BLaER1 treated with 17β-estradiol and CSF1 and Interleukin-3, amounts not matched to agents 10 nM and 100 nM (cell line): ENCODE results near the gene HEATR3.
A peak's percentile ranks its signal among the peaks of the same experiment; 100 is the strongest.

Experiments
- H3K27ac ChIP-seq, 11 experiments: shearing (Covaris generic); formaldehyde crosslinking; 2 replicates each; pipeline ENCODE4 v1.8.1; 2022
- H3K27me3 ChIP-seq, 11 experiments: shearing (Covaris generic); formaldehyde crosslinking; 2 replicates each; pipeline ENCODE4 v1.8.1; 2022
- H3K36me3 ChIP-seq, 11 experiments: shearing (Covaris generic); formaldehyde crosslinking; 2 replicates each; pipeline ENCODE4 v1.8.1; 2022
- H3K4me1 ChIP-seq, 10 experiments: shearing (Covaris generic); formaldehyde crosslinking; 2 replicates each; pipeline ENCODE4 v1.8.1; 2022
- H3K4me2 ChIP-seq, 11 experiments: shearing (Covaris generic); formaldehyde crosslinking; 2 replicates each; pipeline ENCODE4 v1.8.1; 2022
- H3K4me3 ChIP-seq, 10 experiments: shearing (Covaris generic); formaldehyde crosslinking; 2 replicates each; pipeline ENCODE4 v1.8.1; 2022
- H3K9ac ChIP-seq, 11 experiments: shearing (Covaris generic); formaldehyde crosslinking; 2 replicates each; pipeline ENCODE4 v1.8.1; 2022
- H3K9me3 ChIP-seq, 11 experiments: shearing (Covaris generic); formaldehyde crosslinking; replicated peaks in 1 of 11; 2 replicates each; pipeline ENCODE4 v1.8.1; 2022
- H4K20me1 ChIP-seq, 11 experiments: shearing (Covaris generic); formaldehyde crosslinking; 2 replicates each; pipeline ENCODE4 v1.8.1; 2022
- Cebpa-rat ChIP-seq, 11 experiments: shearing (Covaris generic); IDR thresholded peaks; 2 replicates each; pipeline ENCODE4 v1.8.1; 2022

Gene HEATR3

DNA sequence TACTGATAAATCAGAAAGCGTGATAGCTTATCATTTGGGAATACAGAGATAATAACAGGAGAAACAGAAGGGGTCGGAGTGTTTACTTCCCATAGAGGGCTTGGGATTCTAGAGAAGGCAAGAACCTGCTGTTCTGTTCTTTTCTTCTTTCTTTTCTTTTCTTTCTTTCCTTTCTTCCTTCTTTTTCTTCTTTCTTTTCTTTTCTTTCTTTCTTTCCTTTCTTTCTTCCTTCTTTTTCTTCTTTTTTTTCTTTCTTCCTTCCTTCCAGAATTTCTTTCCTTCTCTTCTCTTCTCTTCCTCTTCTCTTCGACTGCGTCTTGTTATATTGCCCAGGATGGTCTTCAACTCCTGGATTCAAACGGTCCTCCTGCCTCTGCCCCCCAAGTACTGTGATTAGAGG is 22.4 kb upstream of the HEATR3 start:
- H3K4me3 ChIP-seq, result no peak overlapping the region
- no peak overlapping the region for H3K9ac ChIP-seq
- no peaks in the 10 kb centered on the region for H3K9me3 ChIP-seq
- no peak for TF ChIP-seq Cebpa-rat (IDR thresholded peaks at IDR 0.05)
- 0 out of 22 replicates have a peak overlapping the region, but pooled peaks of 1 of the 11 experiments have one; percentile 11 for H3K4me2 ChIP-seq
- peaks cover 12 to 31% (median 19%) of the 10 kb centered on the region in 10 experiments for H3K4me1 ChIP-seq
- H3K36me3 ChIP-seq, result peaks cover 0 to 1% (median 0%) of the 10 kb centered on the region in 11 experiments; a peak in 2 of 22 replicates
- H4K20me1 ChIP-seq, result no peaks in the 10 kb centered on the region
- H3K27ac ChIP-seq, result no peak overlapping the region
- H3K27me3 ChIP-seq, result no peaks in the 10 kb centered on the region

- H3K36me3 ChIP-seq, result no peaks in the 10 kb centered on the region
- H3K9me3 ChIP-seq, result no peaks in the 10 kb centered on the region
- no peak for TF ChIP-seq Cebpa-rat (IDR thresholded peaks at IDR 0.05)
- H3K9ac ChIP-seq, result no peak overlapping the region
- H3K27ac ChIP-seq, result no peak overlapping the region
- H3K4me2 ChIP-seq, result no peak overlapping the region
- H3K27me3 ChIP-seq, result no peaks in the 10 kb centered on the region
- peaks cover 0 to 13% (median 0%) of the 10 kb centered on the region in 10 experiments; a peak in 8 of 20 replicates for H3K4me1 ChIP-seq
- no peak overlapping the region for H3K4me3 ChIP-seq
- no peaks in the 10 kb centered on the region for H4K20me1 ChIP-seq
Measured at GRCh38 chr16:50045412-50045811, 20.4 kb upstream of the HEATR3 start.

GRCh38 chr16:50046853-50047252 is 18.9 kb upstream of the HEATR3 start:
- Histone ChIP-seq H3K9ac (no peak overlapping the region), H3K9me3 (no peaks in the 10 kb centered on the region), H3K4me3 (no peak overlapping the region), H3K27ac (no peak overlapping the region), H3K27me3 (no peaks in the 10 kb centered on the region), H3K4me1 (0 out of 20 replicates have a peak, but pooled peaks cover 0 to 3% (median 0%) of the 10 kb centered on the region in 10 experiments), H3K36me3 (no peaks in the 10 kb centered on the region), H3K4me2 (0 out of 22 replicates have a peak overlapping the region, but pooled peaks of 1 of the 11 experiments have one; percentile 5), H4K20me1 (no peaks in the 10 kb centered on the region)
- no peak for TF ChIP-seq Cebpa-rat (IDR thresholded peaks at IDR 0.05)

GRCh38 chr16:50047864-50048263 is 17.9 kb upstream of the HEATR3 start:
- H4K20me1 ChIP-seq, result no peaks in the 10 kb centered on the region
- no peaks in the 10 kb centered on the region for H3K27me3 ChIP-seq
- no peak overlapping the region for H3K27ac ChIP-seq
- 0 out of 20 replicates have a peak, but pooled peaks cover 0 to 3% (median 0%) of the 10 kb centered on the region in 10 experiments for H3K4me1 ChIP-seq
- no peak for TF ChIP-seq Cebpa-rat (IDR thresholded peaks at IDR 0.05)
- H3K9ac ChIP-seq, result no peak overlapping the region
- H3K9me3 ChIP-seq, result no peaks in the 10 kb centered on the region
- no peak overlapping the region for H3K4me3 ChIP-seq
- no peak overlapping the region for H3K4me2 ChIP-seq
- no peaks in the 10 kb centered on the region for H3K36me3 ChIP-seq

- Histone ChIP-seq H4K20me1 (no peaks in the 10 kb centered on the region), H3K27me3 (no peaks in the 10 kb centered on the region), H3K4me2 (no peak overlapping the region)
Measured at GRCh38 chr16:50050802-50051201, 15.0 kb upstream of the HEATR3 start.

DNA sequence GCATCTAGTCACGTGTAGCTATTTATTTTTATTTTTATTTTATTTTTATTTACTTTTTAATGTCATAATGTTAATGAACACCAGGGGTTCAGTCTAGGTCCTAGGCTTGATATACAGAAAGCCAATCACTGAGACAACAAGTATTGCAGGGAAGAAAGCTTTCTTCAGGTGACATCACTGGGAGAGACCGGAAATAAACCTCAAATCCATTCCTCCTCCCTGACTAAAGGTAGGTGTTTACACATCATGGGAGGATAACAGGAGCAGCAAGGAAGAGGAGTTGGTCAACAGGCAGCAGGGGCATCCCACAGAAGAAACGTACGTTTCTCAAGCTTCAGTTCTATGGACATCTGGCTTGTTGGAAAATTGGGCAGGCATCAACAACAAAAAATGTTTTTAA is 9.5 kb upstream of the HEATR3 start:
- Histone ChIP-seq H3K9ac (no peak overlapping the region), H3K4me3 (no peak overlapping the region), H4K20me1 (no peaks in the 10 kb centered on the region), H3K27me3 (no peaks in the 10 kb centered on the region), H3K36me3 (0 out of 22 replicates have a peak, but pooled peaks cover 0 to 6% (median 0%) of the 10 kb centered on the region in 11 experiments), H3K27ac (no peak overlapping the region), H3K4me2 (no peak overlapping the region), H3K9me3 (peaks cover 10 to 22% (median 16%) of the 10 kb centered on the region in 11 experiments; a peak in 20 of 22 replicates), H3K4me1 (no peaks in the 10 kb centered on the region)
- TF ChIP-seq Cebpa-rat (IDR thresholded peaks at IDR 0.05), result no peak

More at GRCh38 chr16:50050802-50051201, 15.0 kb upstream of the HEATR3 start:
- H3K4me1 ChIP-seq, result no peaks in the 10 kb centered on the region
- H3K9ac ChIP-seq, result no peak overlapping the region
- H3K4me3 ChIP-seq, result no peak overlapping the region
- no peak overlapping the region for H3K27ac ChIP-seq
- 0 out of 22 replicates have a peak, but pooled peaks cover 0 to 2% (median 0%) of the 10 kb centered on the region in 11 experiments for H3K36me3 ChIP-seq
- no peak for TF ChIP-seq Cebpa-rat (IDR thresholded peaks at IDR 0.05)
- H3K9me3 ChIP-seq, result peaks cover 2 to 5% (median 2%) of the 10 kb centered on the region in 11 experiments; a peak in 17 of 22 replicates

GRCh38 chr16:50058091-50058771 is 7.5 kb upstream of the HEATR3 start:
- H3K4me1 ChIP-seq, result no peaks in the 10 kb centered on the region
- peaks cover 10 to 22% (median 16%) of the 10 kb centered on the region in 11 experiments; a peak in 20 of 22 replicates for H3K9me3 ChIP-seq
- H3K4me3 ChIP-seq, result no peak overlapping the region
- no peaks in the 10 kb centered on the region for H3K27me3 ChIP-seq
- TF ChIP-seq Cebpa-rat (IDR thresholded peaks at IDR 0.05), result no peak
- 0 out of 22 replicates have a peak, but pooled peaks cover 0 to 6% (median 0%) of the 10 kb centered on the region in 11 experiments for H3K36me3 ChIP-seq
- H3K4me2 ChIP-seq, result no peak overlapping the region
- H3K27ac ChIP-seq, result no peak overlapping the region
- H3K9ac ChIP-seq, result no peak overlapping the region
- no peaks in the 10 kb centered on the region for H4K20me1 ChIP-seq

GRCh38 chr16:50059111-50059510 is 6.7 kb upstream of the HEATR3 start:
- no peaks in the 10 kb centered on the region for H3K27me3 ChIP-seq
- no peak overlapping the region for H3K9ac ChIP-seq
- no peak for TF ChIP-seq Cebpa-rat (IDR thresholded peaks at IDR 0.05)
- no peak overlapping the region for H3K4me2 ChIP-seq
- H4K20me1 ChIP-seq, result no peaks in the 10 kb centered on the region
- H3K4me3 ChIP-seq, result no peak overlapping the region
- peaks cover 10 to 22% (median 16%) of the 10 kb centered on the region in 11 experiments; a peak in 20 of 22 replicates for H3K9me3 ChIP-seq
- no peak overlapping the region for H3K27ac ChIP-seq
- no peaks in the 10 kb centered on the region for H3K4me1 ChIP-seq
- 0 out of 22 replicates have a peak, but pooled peaks cover 0 to 6% (median 0%) of the 10 kb centered on the region in 11 experiments for H3K36me3 ChIP-seq

DNA sequence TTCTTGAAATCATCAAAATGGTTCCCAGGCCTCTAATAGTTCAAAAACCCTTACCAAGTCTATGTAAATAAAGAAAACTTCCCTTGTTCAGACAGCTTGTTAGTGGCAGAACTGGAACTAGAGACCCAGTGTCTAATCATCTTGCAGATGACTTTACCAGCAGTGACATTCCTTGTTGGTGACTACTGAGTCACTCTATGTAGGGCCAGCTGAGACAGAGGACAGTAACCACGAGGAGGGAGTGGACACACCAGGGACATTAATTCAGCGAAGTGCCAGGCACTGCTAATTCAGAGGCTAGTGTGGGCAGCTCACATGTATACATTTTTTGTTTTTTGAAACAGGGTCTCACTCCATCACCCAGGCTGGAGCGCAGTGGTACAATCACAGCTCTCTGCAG is 6.1 kb upstream of the HEATR3 start:
- Histone ChIP-seq H3K4me3 (no peak overlapping the region), H3K27me3 (no peaks in the 10 kb centered on the region), H3K36me3 (0 out of 22 replicates have a peak, but pooled peaks cover 0 to 6% (median 0%) of the 10 kb centered on the region in 11 experiments), H3K9ac (no peak overlapping the region), H3K4me2 (no peak overlapping the region), H3K4me1 (no peaks in the 10 kb centered on the region), H3K27ac (no peak overlapping the region), H4K20me1 (no peaks in the 10 kb centered on the region), H3K9me3 (peaks cover 10 to 22% (median 16%) of the 10 kb centered on the region in 11 experiments; a peak in 20 of 22 replicates)
- no peak for TF ChIP-seq Cebpa-rat (IDR thresholded peaks at IDR 0.05)
